WI38 (cell line): Measurements from ENCODE around the gene FBXL5.

ENCODE experiments used
- H3K4me3 ChIP-seq: 2 replicates; pipeline ENCODE4 v1.5.1; 2011; ENCODE audit warnings: low read depth, mild to moderate bottlenecking, control low read depth, low read length
- TF ChIP-seq, protein P1 (sequence below): IDR thresholded peaks from 2 replicates; pipeline ENCODE4 v1.5.1; 2012; ENCODE audit warnings: low read depth, mild to moderate bottlenecking, control low read depth, low read length

Gene FBXL5

DNA sequence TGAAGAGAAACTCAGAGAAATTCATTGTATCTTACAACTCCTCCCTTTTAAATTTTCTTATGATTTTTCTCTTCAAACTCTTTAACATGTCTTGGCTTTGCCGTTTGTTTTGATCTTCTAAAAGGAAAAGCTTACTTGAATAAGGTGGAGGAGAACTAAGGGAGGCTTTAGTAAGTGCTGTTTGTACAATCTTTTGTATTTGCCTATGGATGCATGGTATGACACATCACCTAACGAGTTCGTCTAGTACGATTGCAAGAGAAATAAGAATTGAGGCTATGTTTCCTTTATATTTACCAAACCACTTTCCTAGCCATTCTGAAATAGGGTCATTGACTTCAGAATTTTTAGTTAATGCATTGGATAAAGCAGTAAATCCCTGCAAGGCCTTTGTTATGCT, 39.3 kb upstream of the FBXL5 start:
- TF ChIP-seq, protein P1, sequence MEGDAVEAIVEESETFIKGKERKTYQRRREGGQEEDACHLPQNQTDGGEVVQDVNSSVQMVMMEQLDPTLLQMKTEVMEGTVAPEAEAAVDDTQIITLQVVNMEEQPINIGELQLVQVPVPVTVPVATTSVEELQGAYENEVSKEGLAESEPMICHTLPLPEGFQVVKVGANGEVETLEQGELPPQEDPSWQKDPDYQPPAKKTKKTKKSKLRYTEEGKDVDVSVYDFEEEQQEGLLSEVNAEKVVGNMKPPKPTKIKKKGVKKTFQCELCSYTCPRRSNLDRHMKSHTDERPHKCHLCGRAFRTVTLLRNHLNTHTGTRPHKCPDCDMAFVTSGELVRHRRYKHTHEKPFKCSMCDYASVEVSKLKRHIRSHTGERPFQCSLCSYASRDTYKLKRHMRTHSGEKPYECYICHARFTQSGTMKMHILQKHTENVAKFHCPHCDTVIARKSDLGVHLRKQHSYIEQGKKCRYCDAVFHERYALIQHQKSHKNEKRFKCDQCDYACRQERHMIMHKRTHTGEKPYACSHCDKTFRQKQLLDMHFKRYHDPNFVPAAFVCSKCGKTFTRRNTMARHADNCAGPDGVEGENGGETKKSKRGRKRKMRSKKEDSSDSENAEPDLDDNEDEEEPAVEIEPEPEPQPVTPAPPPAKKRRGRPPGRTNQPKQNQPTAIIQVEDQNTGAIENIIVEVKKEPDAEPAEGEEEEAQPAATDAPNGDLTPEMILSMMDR = no peak
- H3K4me3 ChIP-seq = no peak overlapping the region

DNA sequence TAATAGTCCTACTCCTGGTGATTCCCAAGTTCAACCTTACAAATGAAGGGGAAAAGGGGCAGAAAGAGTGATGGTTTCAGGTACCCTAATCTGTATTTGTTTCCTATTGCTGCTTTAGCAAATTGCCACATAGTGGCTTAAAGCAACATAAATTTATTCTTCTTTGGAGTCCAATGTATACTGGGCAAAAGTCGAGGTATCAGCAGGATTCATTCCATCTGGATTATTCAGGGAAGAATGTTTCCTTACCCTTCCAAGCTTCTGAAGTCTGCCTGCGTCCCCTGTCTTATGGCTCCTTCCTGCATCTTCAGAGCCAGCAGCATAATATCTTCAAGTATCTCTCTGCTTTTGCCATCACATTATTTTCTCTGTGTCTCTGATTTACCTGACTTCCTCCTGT, 37.4 kb upstream of the FBXL5 start:
- TF ChIP-seq, protein P1 = no peak

DNA sequence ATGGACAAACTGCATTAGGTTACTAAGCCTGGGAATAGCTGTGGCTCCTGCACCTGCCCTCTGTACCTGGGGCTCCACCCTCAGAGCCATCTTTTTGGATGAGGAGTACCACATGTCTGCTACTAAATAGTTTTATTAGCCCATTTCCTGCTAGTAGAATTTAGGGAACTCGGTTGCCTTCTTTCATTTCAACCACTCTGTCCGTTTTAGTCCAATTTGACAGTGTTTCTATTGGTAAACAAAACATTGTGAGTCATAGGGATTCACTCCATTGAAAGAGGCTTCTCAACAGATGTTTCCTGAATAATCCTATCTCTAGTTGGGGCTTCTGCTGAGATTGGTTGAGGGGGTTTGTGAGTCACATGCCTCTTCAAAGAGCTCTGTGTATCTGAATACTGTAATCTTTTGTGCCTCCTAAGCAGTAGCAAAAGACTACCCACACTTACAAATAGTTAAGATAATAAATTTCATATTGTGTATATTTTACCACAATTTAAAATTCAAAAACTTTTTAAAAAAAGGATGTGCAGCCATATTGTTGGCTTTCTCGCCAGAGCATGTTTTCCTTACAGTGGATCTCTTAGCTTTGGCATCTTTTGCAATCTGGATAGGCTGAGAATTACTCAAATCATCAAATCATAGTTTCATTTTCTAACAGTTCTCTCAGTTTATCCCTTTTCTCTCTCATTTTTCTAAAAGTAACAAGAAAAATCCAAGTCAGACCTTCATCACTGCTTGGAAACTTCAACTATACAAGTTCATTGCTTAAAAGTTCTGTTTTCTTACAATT, 36.4 kb upstream of the FBXL5 start:
- TF ChIP-seq, protein P1 = no peak
- H3K4me3 ChIP-seq = no peak overlapping the region

More for the DNA sequence above, 37.4 kb upstream of the FBXL5 start:
- H3K4me3 ChIP-seq = no peak overlapping the region

DNA sequence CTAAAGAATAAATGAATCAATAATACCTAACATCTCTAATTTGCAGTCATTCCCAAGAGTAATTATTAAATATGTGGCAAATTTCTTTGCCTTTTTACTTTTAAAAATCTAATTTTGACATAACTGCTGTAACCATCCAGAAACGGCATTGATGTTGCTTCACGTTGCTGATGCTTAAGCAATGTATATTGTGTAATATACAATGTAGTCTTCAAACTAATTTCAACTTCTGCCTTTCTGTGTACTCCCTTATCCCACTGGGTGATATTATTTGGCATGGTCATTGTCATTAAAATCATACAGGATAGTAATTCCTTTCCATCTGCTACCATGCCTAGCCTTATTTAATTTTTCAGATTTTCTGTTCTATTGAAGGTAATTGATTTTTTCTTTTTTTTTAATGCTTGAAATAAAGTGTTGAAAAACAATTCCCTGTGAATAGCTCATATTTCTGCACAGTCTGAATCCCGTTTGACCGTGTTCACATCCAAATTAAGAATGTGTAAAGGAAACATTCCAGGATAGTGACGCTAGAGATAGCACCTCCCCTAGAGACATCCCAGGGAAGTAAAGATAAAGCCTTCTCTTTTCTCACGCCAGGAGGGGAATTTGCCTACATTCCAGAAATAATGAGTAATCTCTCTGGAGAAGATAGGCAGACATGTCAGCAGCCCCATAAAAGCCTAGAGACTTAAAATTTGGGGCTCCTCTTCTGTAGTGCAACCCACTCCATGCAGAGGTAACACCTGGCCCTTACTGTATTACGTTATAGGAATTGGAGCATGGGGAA, 35.1 kb upstream of the FBXL5 start:
- no peak overlapping the region for H3K4me3 ChIP-seq
- TF ChIP-seq, protein P1 = no peak

DNA sequence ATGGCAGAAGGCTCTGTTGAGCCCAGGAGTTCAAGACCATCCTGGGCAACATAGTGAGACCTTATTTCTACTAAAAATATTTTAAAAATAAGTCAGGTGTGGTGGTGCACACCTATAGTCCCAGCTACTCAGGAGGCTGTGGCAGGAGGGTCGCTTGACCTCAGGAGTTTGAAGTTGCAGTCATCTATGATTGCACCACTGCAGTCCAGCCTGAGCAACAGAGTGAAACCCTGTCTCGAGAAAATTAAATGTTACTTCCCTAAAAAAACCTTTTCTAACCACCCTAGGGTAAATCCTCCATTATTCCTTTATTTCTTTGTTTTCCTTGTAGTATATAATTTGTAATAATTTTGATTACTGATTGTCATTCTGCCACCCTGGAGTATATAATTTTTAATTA, 34.4 kb upstream of the FBXL5 start:
- no peak overlapping the region for H3K4me3 ChIP-seq
- TF ChIP-seq, protein P1 = no peak

DNA sequence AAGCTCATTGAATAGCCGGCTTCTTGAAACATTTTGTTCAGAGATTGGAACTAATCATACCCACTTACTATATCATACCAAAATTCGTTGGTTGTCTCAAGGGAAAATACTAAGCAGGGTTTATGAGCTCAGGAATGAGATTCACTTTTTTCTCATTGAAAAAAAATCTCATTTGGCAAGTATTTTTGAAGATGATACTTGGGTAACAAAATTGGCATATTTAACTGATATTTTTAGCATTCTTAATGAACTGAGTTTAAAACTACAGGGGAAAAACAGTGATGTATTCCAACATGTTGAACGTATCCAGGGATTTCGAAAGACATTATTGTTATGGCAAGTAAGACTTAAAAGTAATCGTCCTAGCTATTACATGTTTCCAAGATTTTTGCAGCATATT, 32.9 kb upstream of the FBXL5 start:
- H3K4me3 ChIP-seq = no peak overlapping the region
- TF ChIP-seq, protein P1 = no peak

DNA sequence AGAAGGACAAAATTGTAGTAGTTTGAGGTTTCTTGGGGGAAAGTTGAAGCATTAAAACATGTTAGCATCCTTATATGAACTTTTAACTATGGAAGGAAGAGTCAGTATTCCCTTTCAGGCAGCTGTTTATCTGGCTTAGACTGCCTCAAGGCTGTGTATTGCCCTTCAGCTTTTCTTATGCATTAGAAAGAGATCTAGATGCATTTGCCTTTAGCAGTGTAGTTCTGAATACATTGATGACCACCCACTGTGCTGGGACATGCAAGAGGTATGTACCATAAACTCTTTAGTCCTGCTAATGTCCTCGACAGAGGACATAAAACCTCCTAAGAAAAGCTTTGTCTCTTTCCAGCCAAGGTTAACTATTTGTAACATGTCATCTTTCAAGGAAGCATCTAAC, 29.3 kb upstream of the FBXL5 start:
- no peak overlapping the region for H3K4me3 ChIP-seq
- TF ChIP-seq, protein P1 = no peak
